Panc1 (cell line): Measurements from ENCODE around the gene ROR1. TPM values are rescaled to one million over a fixed set of nuclear protein-coding genes. Genes with fewer than 3 reads are reported as not detected.

Source experiments
- ATAC-seq: fragments of 200-7000 bp; cut with Tn5 transposase; 2 replicates; pipeline ENCODE4 v1.9.1; 2020; ENCODE audit warnings: mild to moderate bottlenecking, moderate library complexity
- BruUV-seq: library from RNA; stranded (reverse); fragments of 400-500 nt; replicated peaks from 2 replicates; lab custom pipeline; 2021; lab: Mats Ljungman, UMichigan
- CTCF ChIA-PET: fragments of 300-600 bp; sonication (Branson Sonifier 250); formaldehyde crosslinking; loops from one replicate; lab custom pipeline; 2022; ENCODE audit warnings: antibody characterized with exemption; lab: Charles Lee
- POLR2A ChIA-PET: fragments of 300-600 bp; sonication (Branson Sonifier 250); formaldehyde crosslinking; loops from one replicate; lab custom pipeline; 2022; ENCODE audit warnings: antibody characterized with exemption; lab: Charles Lee
- DNase-seq: peaks from one replicate; pipeline ENCODE4 v3.0.0-alpha.2; 2010; ENCODE audit warnings: low read depth, low spot score
- H3K27ac ChIP-seq: 2 replicates; pipeline ENCODE4 v1.5.1; 2011; ENCODE audit warnings: mild to moderate bottlenecking, low read length, inconsistent platforms
- H3K27me3 ChIP-seq: fragments of 200-500 bp; sonication (Bioruptor generic); 2 replicates; pipeline ENCODE4 v1.6.0; 2014; ENCODE audit warnings: low read length, inconsistent platforms; ENCODE audit not compliant: control insufficient read depth, insufficient read depth
- H3K36me3 ChIP-seq: fragments of 200-500 bp; sonication (Bioruptor generic); 2 replicates; pipeline ENCODE4 v1.5.1; 2014; ENCODE audit warnings: inconsistent platforms, mild to moderate bottlenecking, low read length, moderate library complexity; ENCODE audit not compliant: control insufficient read depth, insufficient read depth
- H3K4me1 ChIP-seq: 2 replicates; pipeline ENCODE4 v1.5.1; 2011; ENCODE audit warnings: inconsistent platforms, mild to moderate bottlenecking, low read length, moderate library complexity; ENCODE audit not compliant: control insufficient read depth, insufficient read depth
- H3K4me3 ChIP-seq, 2 experiments: 2 replicates each; pipeline ENCODE4 v1.5.1; 2011 to 2012; ENCODE audit warnings: low read depth in 2 of 2, low read length in 2 of 2, mild to moderate bottlenecking in 2 of 2, inconsistent platforms in 1 of 2, moderate library complexity in 1 of 2
- H3K9me3 ChIP-seq: fragments of 200-500 bp; sonication (Bioruptor generic); 2 replicates; pipeline ENCODE4 v1.5.1; 2014; ENCODE audit warnings: low read depth, mild to moderate bottlenecking, inconsistent platforms, low read length, moderate library complexity; ENCODE audit not compliant: control insufficient read depth, insufficient read depth
- CTCF ChIP-seq: fragments of 450-650 bp; IDR thresholded peaks from 2 replicates; pipeline ENCODE4 v1.5.1; 2017; ENCODE audit warnings: mild to moderate bottlenecking
- POLR2AphosphoS5 ChIP-seq: IDR thresholded peaks from 2 replicates; pipeline ENCODE4 v1.6.1; 2012; ENCODE audit warnings: mild to moderate bottlenecking, low read depth, low read length, moderate library complexity
- REST ChIP-seq, 2 experiments: IDR thresholded peaks; 2 replicates each; pipeline ENCODE4 v1.6.1; 2011 to 2012; ENCODE audit warnings: low read depth in 2 of 2, control low read depth in 1 of 2, low read length in 1 of 2, mild to moderate bottlenecking in 1 of 2, moderate library complexity in 1 of 2; ENCODE audit not compliant: insufficient read depth in 1 of 2
- SIN3A ChIP-seq: IDR thresholded peaks from 2 replicates; pipeline ENCODE4 v1.6.1; 2012; ENCODE audit warnings: low read depth, mild to moderate bottlenecking, low read length, moderate library complexity, borderline replicate concordance; ENCODE audit not compliant: insufficient read depth
- TCF7L2 ChIP-seq: IDR thresholded peaks from 2 replicates; pipeline ENCODE4 v1.6.1; 2011; ENCODE audit warnings: mild to moderate bottlenecking, low read depth, low read length, inconsistent platforms
- in situ Hi-C: cut with HindIII; loops from 2 replicates; pipeline ENCODE4 v1.10.0; 2016; ENCODE audit warnings: low sequenced_read_pairs, low pct_unique_long_range_greater_than_20kb
- intact Hi-C: fragments of 100-400 bp; cut with micrococcal nuclease; formaldehyde crosslinking; loops from one replicate; pipeline ENCODE4 v1.10.0; 2022; ENCODE audit not compliant: unreplicated experiment
- total RNA-seq: library from RNA; stranded (reverse); gene quantifications from one replicate; pipeline ENCODE4 v1.2.1, GENCODE V29; 2021; ENCODE audit not compliant: unreplicated experiment

ROR1 gene
- total RNA-seq, 1 experiment from 2014 or later = 19.3 TPM

DNA sequence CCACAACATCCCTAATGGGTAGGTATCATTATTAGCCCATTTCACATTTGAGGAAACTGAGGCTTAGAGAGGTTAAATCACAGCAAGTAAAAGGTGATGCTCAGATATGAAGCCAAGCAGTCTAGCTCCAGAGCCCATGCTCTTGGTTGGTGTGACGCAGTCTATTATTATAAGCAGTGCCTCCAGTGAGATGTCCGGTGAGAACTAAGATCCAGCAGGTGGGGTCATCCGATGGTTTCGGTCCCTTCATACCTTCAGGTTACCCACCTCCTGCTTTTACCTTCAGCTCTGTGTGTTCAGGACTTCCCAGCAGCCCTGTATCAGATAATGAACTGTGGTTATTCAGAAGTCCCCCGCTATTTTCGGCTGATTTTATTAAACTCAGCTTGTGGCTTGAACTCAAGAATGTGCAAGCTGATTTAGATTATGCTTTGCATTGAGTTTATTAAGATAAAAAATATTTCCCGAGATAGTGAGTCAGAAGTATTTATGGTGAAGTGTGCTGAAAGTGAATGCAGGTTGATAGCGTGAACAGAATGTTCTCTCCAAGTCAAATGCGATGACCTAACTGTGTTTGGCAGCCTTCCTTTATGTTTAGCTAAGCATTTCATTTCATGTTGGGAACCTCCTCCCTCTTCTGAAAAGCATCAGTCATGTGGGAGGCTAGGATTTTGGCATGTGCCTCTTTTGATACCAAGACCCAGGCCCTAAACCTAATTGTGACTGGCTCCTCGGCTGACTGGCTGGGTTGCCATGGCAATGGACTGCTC, 268.7 kb downstream of the ROR1 start:
- CTCF ChIA-PET = no interaction called here
- no peak overlapping the region for H3K27ac ChIP-seq
- intact Hi-C loops (no loop called here), in situ Hi-C loops (no loop called here)
- no peaks in the 10 kb centered on the region for H3K9me3 ChIP-seq
- ATAC-seq (no peak), DNase-seq (no peak)
- no peak for TF ChIP-seq CTCF
- TF ChIP-seq POLR2AphosphoS5 = no peak
- TF ChIP-seq TCF7L2 = no peak
- no peak for TF ChIP-seq REST (IDR thresholded peaks at IDR 0.05; ENCODE audit: insufficient read depth in 1 of 2, low read depth in 2 of 2, low read length in 1 of 2)
- no peak for TF ChIP-seq SIN3A
- no peaks in the 10 kb centered on the region for H3K36me3 ChIP-seq
- no peak overlapping the region for H3K4me3 ChIP-seq
- BruUV-seq = no TSS peak
- POLR2A ChIA-PET = interaction anchor here (0.6 kb wide), 1 partner anchor 16 kb away, joined by 8 read pairs; no protein-coding TSS in a partner anchor
- no peaks in the 10 kb centered on the region for H3K27me3 ChIP-seq
- peaks cover 10% of the 10 kb centered on the region for H3K4me1 ChIP-seq

- intact Hi-C loops (no loop called here), in situ Hi-C loops (no loop called here)
- DNase-seq (no peak), ATAC-seq (no peak)
- Histone ChIP-seq H3K27me3 (no peaks in the 10 kb centered on the region), H3K9me3 (no peaks in the 10 kb centered on the region), H3K4me3 (no peak overlapping the region), H3K36me3 (no peaks in the 10 kb centered on the region), H3K4me1 (peaks cover 10% of the 10 kb centered on the region), H3K27ac (no peak overlapping the region)
- no peak for TF ChIP-seq POLR2AphosphoS5
- no peak for TF ChIP-seq TCF7L2
- no peak for TF ChIP-seq SIN3A
- no peak for TF ChIP-seq REST (IDR thresholded peaks at IDR 0.05; ENCODE audit: insufficient read depth in 1 of 2, low read depth in 2 of 2, low read length in 1 of 2)
- no peak for TF ChIP-seq CTCF
- no TSS peak for BruUV-seq
- POLR2A ChIA-PET = interaction anchor here (0.6 kb wide), 1 partner anchor 213 kb away, joined by 3 read pairs; no protein-coding TSS in a partner anchor
- CTCF ChIA-PET = no interaction called here
Measured at GRCh38 chr1:64043288-64043687, 269.5 kb downstream of the ROR1 start.
